GM21526 (cell line): Measurements from ENCODE around the gene ZFP30.
"Not testable (repeated sequence)": the region's sequence is repeated elsewhere in the genome, so short reads cannot be mapped to it uniquely, and the experiment has no call there.

ENCODE experiments used
- ATAC-seq: cut with Tn5 transposase; IDR thresholded peaks from one replicate; pipeline ENCODE4 v1.9.1; 2021; ENCODE audit warnings: moderate library complexity; ENCODE audit not compliant: unreplicated experiment, low FRiP score

The ZFP30 gene

DNA sequence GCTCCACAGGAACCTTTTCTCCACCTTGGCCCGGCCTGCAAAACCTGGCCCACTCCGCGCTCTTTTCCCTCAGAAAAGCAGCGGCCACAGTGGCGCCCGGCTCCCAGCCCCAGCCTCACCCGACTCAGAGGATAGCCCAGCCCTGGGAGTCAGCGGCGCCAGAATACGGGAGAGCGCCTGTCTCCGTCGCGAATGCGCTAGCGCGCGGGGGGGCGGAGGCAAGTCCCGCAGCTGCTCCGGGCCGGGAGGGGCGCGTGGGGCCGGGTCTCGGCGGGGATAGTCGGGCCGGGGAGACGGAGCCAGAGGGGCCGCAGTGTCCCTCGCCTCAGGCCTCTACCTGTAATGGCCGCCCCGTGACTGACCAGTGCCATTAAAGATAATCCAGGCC lies at the start of gene ZFP30:
Gene ZFP30, minus strand, starts transcription at position 165 of the 388 bp plus-strand sequence. CDS start 7,643 bp downstream, outside the sequence.
- peak; percentile 56 for ATAC-seq

DNA sequence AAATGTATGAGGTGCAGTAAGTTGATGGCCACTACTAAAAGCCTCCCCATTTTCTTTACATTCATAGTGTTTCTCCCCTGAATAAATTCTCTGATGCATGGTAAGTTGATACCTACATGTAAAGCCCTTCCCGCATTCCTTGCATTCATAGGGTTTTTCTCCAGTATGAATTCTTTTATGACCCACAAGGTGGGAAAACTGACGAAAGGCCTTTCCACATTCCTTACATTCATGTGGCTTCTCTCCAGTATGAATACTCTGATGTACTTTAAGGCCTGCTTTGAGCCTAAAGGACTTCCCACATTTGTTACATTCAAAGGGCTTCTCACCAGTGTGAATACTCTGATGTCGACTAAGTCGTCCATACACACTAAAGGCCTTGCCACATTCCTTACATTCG lies 43.8 kb upstream of the ZFP30 start:
- no peak for ATAC-seq

- no peak for ATAC-seq
These were observed 43.0 kb upstream of the ZFP30 start for GRCh38 chr19:37698216-37698615.

GRCh38 chr19:37695144-37695899 lies 40.1 kb upstream of the ZFP30 start:
- ATAC-seq: no peak

DNA sequence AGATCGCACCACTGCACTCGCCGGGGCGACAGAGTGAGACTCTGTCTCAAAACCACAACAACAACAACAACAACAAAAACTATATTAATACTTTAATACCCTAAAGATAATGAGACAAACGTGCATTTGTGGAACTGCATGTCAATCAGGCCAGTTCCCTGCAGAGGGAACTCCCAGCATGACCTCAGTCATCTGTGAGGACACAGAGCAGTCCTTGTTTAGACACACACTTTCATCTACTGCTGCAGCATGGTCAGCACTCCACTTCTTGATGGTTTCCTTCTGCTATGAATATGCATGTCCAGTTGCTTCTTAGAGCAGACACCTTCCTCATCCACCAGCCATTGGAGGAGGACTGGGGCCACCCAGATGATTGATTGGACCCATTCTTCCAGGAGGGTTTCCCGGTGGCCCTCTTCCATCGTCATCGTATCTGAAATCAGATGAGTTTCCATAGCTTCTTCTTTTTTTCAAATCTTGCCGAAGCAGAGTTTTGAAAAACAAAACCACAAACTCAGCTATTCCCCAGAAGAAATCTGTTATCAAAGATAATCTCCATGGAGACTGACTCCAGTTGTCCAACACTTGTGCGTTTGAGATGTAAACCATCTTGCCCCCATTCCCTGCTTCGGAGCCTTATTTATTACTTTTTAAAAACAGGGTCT lies 37.8 kb upstream of the ZFP30 start:
- ATAC-seq: no peak

DNA sequence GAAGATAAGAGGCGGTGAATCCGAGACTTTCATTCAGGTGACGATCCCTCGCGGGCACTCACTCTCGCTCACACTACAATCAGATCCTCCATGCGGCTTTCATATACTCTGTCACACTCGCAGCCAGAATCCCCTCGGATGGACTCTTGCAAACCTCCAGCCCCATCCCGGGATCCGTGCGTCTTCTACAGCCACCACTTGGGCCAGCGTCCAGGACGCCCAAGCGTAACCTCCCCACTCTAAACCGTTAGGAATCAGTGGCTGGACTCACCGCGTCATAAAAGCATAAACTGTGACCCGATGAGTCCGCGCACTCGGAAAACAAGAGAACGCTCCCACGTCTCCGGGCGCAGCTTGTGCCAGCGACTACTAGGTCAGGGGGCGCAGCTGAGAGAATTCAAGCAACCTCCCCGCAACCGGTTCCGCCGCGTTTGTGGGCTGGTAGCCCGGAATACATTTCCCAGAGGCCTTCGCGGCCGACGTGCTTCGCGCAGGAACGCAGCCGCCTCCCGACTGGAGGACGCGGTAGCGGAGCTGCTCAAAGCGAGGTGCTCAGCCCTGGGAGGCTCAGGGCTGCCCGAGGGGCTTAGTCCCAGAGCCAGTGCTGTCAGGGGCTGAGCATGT lies 36.7 kb upstream of the ZFP30 start:
- no peak for ATAC-seq

GRCh38 chr19:37683520-37683919 lies 28.3 kb upstream of the ZFP30 start:
- ATAC-seq: no peak

GRCh38 chr19:37669450-37669914 lies 14.2 kb upstream of the ZFP30 start:
- no peak for ATAC-seq

DNA sequence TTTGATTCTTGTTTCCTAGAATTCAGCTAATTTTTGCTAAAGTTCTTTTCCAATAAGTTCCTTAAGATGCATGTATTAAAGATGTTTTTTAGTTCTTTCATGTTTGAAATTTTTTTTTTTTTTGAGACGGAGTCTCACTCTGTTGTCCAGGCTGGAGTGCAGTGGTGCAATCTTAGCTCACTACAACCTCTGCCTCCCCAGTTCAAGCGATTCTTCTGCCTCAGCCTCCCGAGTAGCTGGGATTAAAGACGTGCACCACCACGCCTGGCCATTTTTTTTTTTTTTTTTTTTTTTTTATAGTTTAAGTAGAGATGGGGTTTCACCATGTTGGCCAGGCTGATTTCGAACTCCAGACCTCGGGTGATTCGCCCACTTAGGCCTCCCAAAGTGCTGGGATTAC lies 1.9 kb upstream of the ZFP30 start:
- not testable (repeated sequence) for ATAC-seq

DNA sequence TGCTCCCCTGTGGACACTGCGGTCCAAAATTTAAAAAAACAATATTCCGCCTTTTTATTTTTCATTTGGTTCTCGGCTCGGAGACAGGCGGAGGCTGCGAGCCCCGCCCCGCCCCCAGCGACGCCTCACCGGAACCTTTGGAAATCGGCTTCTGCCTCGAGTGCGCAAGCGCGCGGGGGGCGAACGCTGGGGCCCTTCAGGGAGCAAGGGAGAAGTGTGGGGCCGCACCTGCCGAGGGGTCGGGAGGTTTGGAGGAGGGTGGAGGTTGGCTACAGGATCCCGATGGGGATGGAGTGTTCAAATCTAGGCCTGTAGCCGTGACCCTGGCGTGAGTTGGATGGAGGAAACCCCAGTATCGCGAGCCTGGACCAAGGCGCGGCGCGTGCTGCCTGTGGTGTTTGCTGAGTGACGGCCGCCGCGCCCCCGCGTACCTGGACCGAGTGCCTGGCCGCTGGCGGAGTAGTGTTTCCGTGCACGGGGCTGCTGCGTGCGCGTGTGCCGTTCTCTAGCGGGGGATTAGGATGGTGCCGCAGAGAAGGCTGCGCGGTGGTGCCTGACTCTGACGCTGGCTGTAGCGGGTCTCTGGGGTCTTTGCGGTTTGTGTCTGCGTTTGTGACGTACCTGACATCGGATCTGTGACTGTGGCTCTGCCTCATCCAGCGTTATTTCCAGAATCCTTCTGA lies 565 bp upstream of the ZFP30 start:
- ATAC-seq: peak; percentile 59

DNA sequence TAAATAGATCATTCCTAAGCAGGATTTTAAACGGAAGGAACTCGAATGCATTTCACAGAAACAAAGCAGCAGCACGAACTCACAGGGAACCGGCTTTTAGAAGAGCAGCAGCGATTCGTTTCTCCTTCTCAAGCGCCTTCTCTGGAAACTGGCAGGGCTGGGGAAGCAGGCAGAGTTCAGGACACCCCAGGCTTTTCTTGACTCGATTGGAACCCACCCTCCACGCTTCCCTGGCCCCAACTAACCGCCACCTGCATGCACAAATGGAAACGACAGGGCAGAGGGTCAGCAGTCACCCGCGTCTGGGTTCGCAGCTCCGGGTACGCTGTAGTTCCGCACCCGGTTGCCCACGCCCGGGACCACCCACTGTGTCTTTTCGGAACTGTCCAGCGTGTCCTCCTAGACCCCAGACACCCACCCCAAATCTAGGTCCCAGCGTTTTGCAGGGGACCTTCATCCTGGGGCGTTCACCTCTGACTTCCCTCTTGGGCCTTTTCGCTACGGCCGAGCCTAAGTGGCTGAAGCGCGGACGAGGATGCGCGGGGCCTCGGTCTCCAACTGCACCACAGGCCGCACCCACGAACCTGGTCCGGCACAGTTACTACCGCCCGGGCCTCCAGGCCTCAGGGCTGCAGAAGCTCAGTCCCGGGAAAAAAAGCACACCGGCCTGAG lies 500 bp downstream of the ZFP30 start:
- peak; percentile 33 for ATAC-seq

- ATAC-seq: no peak
These were observed 1.1 kb downstream of the ZFP30 start for GRCh38 chr19:37654118-37654517.

GRCh38 chr19:37635076-37636056 lies 19.9 kb downstream of the ZFP30 start:
- no peak for ATAC-seq

DNA sequence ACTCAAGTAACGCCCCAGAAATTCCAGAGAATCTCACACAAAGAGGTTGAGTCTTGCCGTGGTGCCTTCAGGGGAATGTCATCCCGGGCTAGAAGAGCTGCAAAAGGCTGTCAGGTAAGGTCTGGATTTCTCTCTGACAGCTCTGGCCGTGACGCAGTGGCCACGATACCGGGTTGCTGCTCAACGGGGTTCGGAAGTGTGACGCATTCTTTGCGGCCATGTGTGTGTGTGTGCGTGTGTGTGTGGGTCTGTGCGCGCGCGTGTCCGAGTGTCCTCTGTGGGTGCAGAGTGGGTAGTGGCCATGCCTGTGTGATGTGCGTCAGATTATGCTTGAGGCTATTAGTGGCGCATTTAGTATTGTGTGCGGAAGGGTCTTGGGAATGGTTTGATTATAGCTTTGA lies 60.3 kb downstream of the ZFP30 start:
- peak; percentile 35 for ATAC-seq

- peak; percentile 94 for ATAC-seq
These were observed 60.8 kb downstream of the ZFP30 start, which contains the start of the genes ZNF540 and ZNF571 for GRCh38 chr19:37594304-37594981. Gene ZNF540 (plus strand): TSS chr19:37594876. CDS start chr19:37598448, 3,572 bp downstream. Gene ZNF571 (minus strand): TSS chr19:37594792. CDS start chr19:37586676, 8,116 bp downstream.

DNA sequence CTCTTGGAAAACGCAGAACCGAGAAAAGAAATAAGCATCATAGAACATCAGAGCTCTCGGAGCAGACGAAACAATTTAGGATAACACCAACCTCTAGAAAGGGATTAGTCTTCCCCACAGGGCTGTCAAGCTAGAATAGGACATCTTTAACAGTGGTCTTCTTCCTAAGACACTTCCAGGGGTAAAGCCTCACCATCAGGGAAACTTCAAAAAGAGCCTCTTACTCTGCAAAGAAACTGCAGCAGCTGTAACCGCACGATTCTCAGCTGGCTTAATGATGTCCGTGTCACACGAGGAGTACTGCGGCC lies 61.3 kb downstream of the ZFP30 start:
- peak; percentile 40 for ATAC-seq

DNA sequence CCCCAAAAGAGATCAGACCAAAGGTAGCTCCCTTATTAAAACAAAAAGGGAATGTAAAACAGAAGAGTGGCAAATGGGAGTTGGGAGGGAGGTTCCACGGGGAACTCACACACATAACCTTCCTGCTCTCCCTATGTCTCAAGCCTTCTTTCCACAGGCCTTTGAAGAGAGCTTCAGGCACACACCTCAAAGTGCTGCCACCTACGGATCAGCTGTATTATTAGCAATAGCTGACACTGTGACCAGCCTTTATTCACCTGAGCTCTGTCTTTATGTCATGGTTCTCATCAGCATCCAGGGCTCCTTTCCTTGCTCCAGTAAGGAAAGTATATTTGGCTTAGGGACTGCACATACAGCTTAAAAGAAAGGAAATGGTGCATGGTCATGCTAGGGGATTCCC lies 71.9 kb downstream of the ZFP30 start:
- no peak for ATAC-seq

DNA sequence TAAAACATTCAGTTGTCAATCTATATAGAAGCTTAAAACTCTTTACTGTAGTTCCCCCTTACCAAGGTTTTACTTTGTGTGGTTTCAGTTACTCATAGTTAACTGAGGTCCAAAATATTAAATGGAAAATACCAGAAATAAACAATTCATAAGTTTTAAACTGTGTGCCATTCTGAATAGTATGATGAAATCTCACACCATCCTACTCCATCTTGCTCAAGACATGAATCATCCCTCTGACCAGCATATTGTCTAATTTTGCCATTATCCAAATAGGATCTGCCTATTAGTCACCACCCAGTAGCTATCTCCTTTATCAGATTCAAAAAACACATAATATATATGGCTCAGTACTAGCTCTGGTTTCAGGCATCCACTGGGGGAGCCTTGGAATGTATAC lies 83.1 kb downstream of the ZFP30 start:
- ATAC-seq: no peak

DNA sequence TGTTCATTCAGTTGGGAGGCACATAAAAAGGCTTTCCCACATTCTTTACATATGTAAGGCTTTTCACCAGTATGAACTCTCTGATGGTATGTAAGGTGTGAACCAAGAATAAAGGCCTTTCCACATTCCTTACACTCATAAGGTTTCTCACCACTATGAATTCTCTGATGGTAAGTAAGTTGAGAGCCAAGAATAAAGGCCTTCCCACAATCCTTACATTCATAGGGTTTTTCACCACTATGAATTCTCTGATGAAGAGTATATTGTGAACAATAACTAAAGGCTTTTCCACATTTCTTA lies 89.9 kb downstream of the ZFP30 start:
- ATAC-seq: no peak
